Left lung (tissue), 10 donors: ENCODE results near the gene GGN. TPM values are rescaled to one million over a fixed set of nuclear protein-coding genes. Genes with fewer than 3 reads are reported as not detected.
A peak's percentile ranks its signal among the peaks of the same experiment; 100 is the strongest.

Experiments
- ATAC-seq: fragments of 200-7000 bp; cut with Tn5 transposase; one replicate; pipeline ENCODE4 v1.9.1; 2020; ENCODE audit warnings: moderate library complexity
- DNase-seq, 4 donors: peaks; one replicate each; pipeline ENCODE4 v3.0.0-alpha.2; 2013 to 2020
- H3K27ac ChIP-seq, 2 donors: fragments of 200-600 bp; sonication (generic) in 1 of 2; one replicate each; pipeline versions ENCODE4 v1.5.0 to v1.8.0; 2020 to 2021
- H3K27me3 ChIP-seq, 2 donors: fragments of 200-600 bp; sonication (generic) in 1 of 2; one replicate each; pipeline versions ENCODE4 v1.5.0 to v1.8.0; 2020 to 2021
- H3K36me3 ChIP-seq, 2 donors: fragments of 200-600 bp; sonication (generic) in 1 of 2; one replicate each; pipeline versions ENCODE4 v1.5.0 to v1.8.0; 2020 to 2021
- H3K4me1 ChIP-seq, 2 donors: fragments of 200-600 bp; one replicate each; pipeline ENCODE4 v1.8.0; 2021
- H3K4me3 ChIP-seq, 2 donors: fragments of 200-600 bp; sonication (generic) in 1 of 2; one replicate each; pipeline versions ENCODE4 v1.5.0 to v1.8.0; 2020 to 2021; ENCODE audit warnings: mild to moderate bottlenecking in 1 of 2
- H3K9me3 ChIP-seq, 2 donors: fragments of 200-600 bp; sonication (generic) in 1 of 2; one replicate each; pipeline versions ENCODE4 v1.5.0 to v1.8.0; 2020 to 2021
- intact Hi-C, 2 donors: fragments of 100-400 bp; cut with DNase I; formaldehyde crosslinking; loops; one replicate each; pipeline versions ENCODE4 v1.11.2 to v1.14.2; 2022
- polyA plus RNA-seq, 6 donors: library from polyadenylated mRNA; unstranded; fragments of 120-200 nt; gene quantifications; one replicate each; pipeline ENCODE4 v1.2.1, GENCODE V29; 2013; ENCODE audit not compliant: insufficient read length in 6 of 6
- total RNA-seq, 2 donors: library from RNA; stranded (reverse); fragmentation: NEBNext Ultra II Directional; extraction: Animal tissue kit (Norgen Biotek cat#: 25700); gene quantifications; one replicate each; pipeline ENCODE4 v1.2.1, GENCODE V29; 2021
- TF ChIP-seq, protein P1 (sequence below), 2 donors: fragments of 200-600 bp; sonication (generic) in 1 of 2; IDR thresholded peaks; one replicate each; pipeline versions ENCODE4 v1.5.0 to v1.8.0; 2021; ENCODE audit warnings: antibody characterized with exemption in 2 of 2
- donor health status: DM: no; HTN: yes; CAD: no.
- donor health status: DM: no; HTN: no; CAD: no.

The GGN gene
- total and polyA plus RNA-seq, 8 donors, result 0.16 to 0.77 (median 0.34) TPM; not detected in 1

DNA sequence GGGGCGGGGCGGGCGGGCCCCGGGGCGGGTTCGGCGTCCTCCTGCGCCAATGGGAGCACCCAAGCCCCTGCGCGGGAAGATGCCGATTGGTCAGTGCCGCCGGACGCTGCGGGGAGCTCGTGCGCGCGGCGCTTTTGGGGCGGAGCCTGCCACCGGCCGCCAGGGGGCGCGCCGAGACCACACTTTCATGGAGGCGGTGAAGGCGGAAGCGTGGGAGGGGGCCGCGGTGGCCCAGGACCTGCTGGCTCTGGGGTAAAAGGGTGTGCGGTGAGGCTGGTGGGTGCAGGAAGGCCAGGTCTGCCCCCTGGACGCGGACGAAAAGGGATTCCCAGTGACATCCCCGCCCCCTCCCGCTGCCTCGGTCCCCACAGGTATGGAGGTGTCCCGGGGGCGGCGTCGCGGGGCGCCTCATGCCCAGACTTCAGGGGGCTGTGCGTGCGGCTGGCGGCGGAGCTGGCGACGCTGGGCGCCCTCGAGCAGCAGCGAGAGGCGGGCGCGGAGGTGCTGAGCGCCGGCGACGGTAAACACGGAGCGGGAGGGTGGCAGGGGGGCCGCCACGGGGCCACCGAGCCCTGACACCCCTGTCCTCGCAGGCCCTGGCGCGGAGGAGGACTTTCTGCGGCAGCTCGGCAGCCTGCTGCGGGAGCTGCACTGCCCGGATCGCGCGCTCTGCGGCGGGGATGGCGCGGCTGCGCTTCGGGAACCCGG, 15.3 kb upstream of the GGN start, which contains the start of gene FAM98C:
Gene FAM98C (plus strand): TSS at position 127 of the 708 bp plus-strand sequence. CDS start 61 bp downstream, at position 188.
- Histone ChIP-seq H3K9me3 (no peaks in the 10 kb centered on the region), H3K36me3 (peaks cover 0 to 32% of the 10 kb centered on the region in 2 donors), H3K27me3 (peaks cover 5 to 29% of the 10 kb centered on the region in 2 donors), H3K4me3 (peak within 1 kb of the TSS; percentile 76 to 96), H3K27ac (peak within 1 kb of the TSS; percentile 74 to 94), H3K4me1 (peaks cover 0 to 13% of the 10 kb centered on the region in 2 donors)
- TF ChIP-seq, protein P1, sequence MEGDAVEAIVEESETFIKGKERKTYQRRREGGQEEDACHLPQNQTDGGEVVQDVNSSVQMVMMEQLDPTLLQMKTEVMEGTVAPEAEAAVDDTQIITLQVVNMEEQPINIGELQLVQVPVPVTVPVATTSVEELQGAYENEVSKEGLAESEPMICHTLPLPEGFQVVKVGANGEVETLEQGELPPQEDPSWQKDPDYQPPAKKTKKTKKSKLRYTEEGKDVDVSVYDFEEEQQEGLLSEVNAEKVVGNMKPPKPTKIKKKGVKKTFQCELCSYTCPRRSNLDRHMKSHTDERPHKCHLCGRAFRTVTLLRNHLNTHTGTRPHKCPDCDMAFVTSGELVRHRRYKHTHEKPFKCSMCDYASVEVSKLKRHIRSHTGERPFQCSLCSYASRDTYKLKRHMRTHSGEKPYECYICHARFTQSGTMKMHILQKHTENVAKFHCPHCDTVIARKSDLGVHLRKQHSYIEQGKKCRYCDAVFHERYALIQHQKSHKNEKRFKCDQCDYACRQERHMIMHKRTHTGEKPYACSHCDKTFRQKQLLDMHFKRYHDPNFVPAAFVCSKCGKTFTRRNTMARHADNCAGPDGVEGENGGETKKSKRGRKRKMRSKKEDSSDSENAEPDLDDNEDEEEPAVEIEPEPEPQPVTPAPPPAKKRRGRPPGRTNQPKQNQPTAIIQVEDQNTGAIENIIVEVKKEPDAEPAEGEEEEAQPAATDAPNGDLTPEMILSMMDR (IDR thresholded peaks at IDR 0.05), result peak; percentile 98 to 100
- intact Hi-C loops, result loop anchor here in 1 of 2 donors (10.0 kb wide), 1 partner anchor 212 kb away; the partner anchor contains the start of genes EIF3K and MAP4K1
- ATAC-seq, result peak; percentile 99
- peak; percentile 96 to 98 (median 97) for DNase-seq

- H3K4me3 ChIP-seq, result peak overlapping the region; percentile 24 to 96
- no peak for DNase-seq
- H3K27me3 ChIP-seq, result peaks cover 6 to 34% of the 10 kb centered on the region in 2 donors
- peaks cover 0 to 27% of the 10 kb centered on the region in 2 donors for H3K36me3 ChIP-seq
- intact Hi-C loops, result loop anchor here in 1 of 2 donors (10.0 kb wide), 1 partner anchor 212 kb away; the partner anchor contains the start of genes EIF3K and MAP4K1
- H3K9me3 ChIP-seq, result no peaks in the 10 kb centered on the region
- H3K27ac ChIP-seq, result peak overlapping the region in 1 of 2 donors; percentile 94
- TF ChIP-seq, protein P1 (IDR thresholded peaks at IDR 0.05), result no peak
- peaks cover 0 to 13% of the 10 kb centered on the region in 2 donors for H3K4me1 ChIP-seq
- no peak for ATAC-seq
These were observed 14.8 kb upstream of the GGN start for GRCh38 chr19:38402623-38402966.

GRCh38 chr19:38401148-38401547, 13.3 kb upstream of the GGN start:
- DNase-seq, result no peak
- ATAC-seq, result no peak
- Histone ChIP-seq H3K27me3 (peaks cover 20 to 48% of the 10 kb centered on the region in 2 donors), H3K36me3 (peaks cover 0 to 13% of the 10 kb centered on the region in 2 donors), H3K27ac (no peak overlapping the region), H3K4me1 (peaks cover 0 to 13% of the 10 kb centered on the region in 2 donors), H3K4me3 (no peak overlapping the region), H3K9me3 (no peaks in the 10 kb centered on the region)
- TF ChIP-seq, protein P1 (IDR thresholded peaks at IDR 0.05), result no peak
- intact Hi-C loops, result loop anchor here in 1 of 2 donors (10.0 kb wide), 1 partner anchor 214 kb away; the partner anchor contains the start of genes EIF3K and MAP4K1

DNA sequence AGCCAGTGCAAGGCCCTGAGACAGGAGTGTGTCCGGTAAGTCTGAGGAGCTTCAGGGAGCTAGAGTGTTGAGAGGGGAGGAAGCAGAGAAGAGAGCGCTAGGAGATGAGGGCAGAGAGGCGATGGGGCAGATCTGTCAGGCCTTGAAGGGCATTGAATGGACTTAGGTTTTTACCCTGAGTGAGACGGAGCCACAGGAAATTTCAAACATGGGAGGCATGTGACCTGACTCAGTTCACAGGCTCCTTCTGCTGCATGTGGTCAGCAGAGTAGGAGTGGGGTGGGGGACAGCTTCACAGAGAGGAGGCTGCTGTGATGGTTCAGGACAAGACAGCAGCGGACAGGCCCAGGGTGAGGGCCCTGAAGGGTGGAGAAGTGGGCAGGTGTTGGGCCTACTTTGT, 12.5 kb upstream of the GGN start:
- H3K4me1 ChIP-seq, result peaks cover 0 to 19% of the 10 kb centered on the region in 2 donors
- no peak for ATAC-seq
- no peak for DNase-seq
- peaks cover 0 to 8% of the 10 kb centered on the region in 2 donors for H3K36me3 ChIP-seq
- H3K27ac ChIP-seq, result no peak overlapping the region
- H3K9me3 ChIP-seq, result no peaks in the 10 kb centered on the region
- no peak overlapping the region for H3K4me3 ChIP-seq
- TF ChIP-seq, protein P1 (IDR thresholded peaks at IDR 0.05), result no peak
- peaks cover 28 to 56% of the 10 kb centered on the region in 2 donors for H3K27me3 ChIP-seq
- intact Hi-C loops, result loop anchor here in 1 of 2 donors (10.0 kb wide), 1 partner anchor 214 kb away; the partner anchor contains the start of genes EIF3K and MAP4K1

- H3K36me3 ChIP-seq, result no peaks in the 10 kb centered on the region
- H3K27me3 ChIP-seq, result peaks cover 35 to 64% of the 10 kb centered on the region in 2 donors
- no peak overlapping the region for H3K4me3 ChIP-seq
- H3K4me1 ChIP-seq, result peaks cover 0 to 21% of the 10 kb centered on the region in 2 donors
- TF ChIP-seq, protein P1 (IDR thresholded peaks at IDR 0.05), result no peak
- DNase-seq (no peak), ATAC-seq (no peak)
- no peak overlapping the region for H3K27ac ChIP-seq
- intact Hi-C loops, result no loop called here
- no peaks in the 10 kb centered on the region for H3K9me3 ChIP-seq
These were observed 11.7 kb upstream of the GGN start for GRCh38 chr19:38399537-38399936.
